T-helper 2 cell treated with Interferon-gamma antibody and Interleukin-4, amounts not matched to agents 100 ng/mL and 5 ng/mL, for 36 hours (primary cell): ENCODE data around the gene SCYGR4. TPM values are rescaled to one million over a fixed set of nuclear protein-coding genes. Genes with fewer than 3 reads are reported as not detected.
"Not testable (repeated sequence)": the region's sequence is repeated elsewhere in the genome, so short reads cannot be mapped to it uniquely, and the experiment has no call there.

ENCODE experiments used
- intact Hi-C: fragments of 100-400 bp; cut with micrococcal nuclease; formaldehyde crosslinking; loops from one replicate; pipeline ENCODE4 v1.15.1; 2023
- total RNA-seq: library from RNA; stranded (reverse); gene quantifications from 2 replicates; pipeline ENCODE4 v1.2.3, GENCODE V29; 2022

The SCYGR4 gene
- total RNA-seq, 1 donor from 2014 or later = not detected

DNA sequence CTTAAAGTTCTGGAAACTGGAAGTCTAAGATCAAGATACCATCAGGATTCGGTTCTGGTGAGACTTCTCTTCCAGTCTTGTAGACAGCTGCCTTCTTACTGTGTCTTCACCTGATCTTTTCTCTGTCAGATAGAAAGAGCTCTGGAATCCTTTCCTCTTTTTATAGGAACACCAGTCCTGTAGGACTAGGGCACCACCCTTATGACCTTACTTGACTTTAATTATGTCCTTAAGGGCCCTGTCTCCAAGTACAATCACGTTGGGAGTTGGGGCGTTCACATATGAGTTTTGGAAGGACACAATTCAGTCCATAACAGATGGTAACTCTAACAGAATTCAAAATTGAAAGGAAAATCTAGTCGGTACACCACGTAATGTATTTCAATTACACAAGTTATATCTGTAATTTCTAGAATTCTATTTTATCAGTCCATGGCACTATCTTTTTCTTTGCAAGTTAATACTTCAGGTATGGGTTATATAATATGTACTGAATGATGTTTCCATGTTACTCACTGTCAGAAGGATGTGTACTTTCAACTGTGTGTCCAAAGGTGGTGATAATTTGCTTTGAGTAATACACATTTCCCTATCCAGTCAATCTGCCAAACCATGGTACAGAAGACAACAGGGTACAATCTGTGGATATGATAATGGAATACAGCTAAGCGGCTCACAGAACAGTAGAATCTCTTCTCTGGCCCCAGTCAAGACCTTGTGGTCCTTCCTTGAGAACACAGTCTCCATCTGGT, 48.1 kb downstream of the SCYGR4 start:
- intact Hi-C loops = no loop called here

DNA sequence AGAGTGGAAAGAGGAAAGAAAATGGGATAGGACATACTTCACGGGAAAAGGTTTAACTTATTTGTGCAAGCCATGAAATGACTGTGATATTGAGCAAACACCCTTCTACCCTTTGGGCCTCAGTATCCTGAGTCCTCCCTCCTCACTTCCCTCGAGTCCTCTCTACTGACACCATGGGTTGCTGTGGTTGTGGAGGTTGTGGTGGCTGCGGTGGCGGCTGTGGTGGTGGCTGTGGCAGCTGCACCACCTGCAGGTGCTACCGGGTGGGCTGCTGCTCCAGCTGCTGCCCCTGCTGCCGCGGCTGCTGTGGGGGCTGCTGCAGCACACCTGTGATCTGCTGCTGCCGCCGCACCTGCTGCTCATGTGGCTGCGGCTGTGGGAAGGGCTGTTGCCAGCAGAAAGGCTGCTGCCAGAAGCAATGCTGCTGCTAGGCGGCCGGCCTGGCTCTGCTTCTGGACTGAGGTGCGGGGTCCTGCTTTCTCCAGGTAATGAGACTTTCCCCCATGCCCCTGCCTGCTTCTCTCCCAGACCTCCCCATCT, 49.4 kb downstream of the SCYGR4 start, which contains the start of gene SCYGR5:
Gene SCYGR5, plus strand, starts transcription at position 174 of the 540 bp plus-strand sequence. Its CDS starts 0 bp downstream, at position 174.
- intact Hi-C loops = not testable (repeated sequence)

Other genes with a start within 250 kb of the SCYGR4 start
- not detected in 2 replicates for gene TM4SF20, start 238.2 kb upstream of the SCYGR4 start, total RNA-seq
- gene SCYGR1, start 229.5 kb upstream of the SCYGR4 start, total RNA-seq = not detected in 2 replicates
- gene AGFG1, start 145.3 kb upstream of the SCYGR4 start, total RNA-seq = 74.5 and 75.0 TPM in 2 replicates
- gene SCYGR2, start 18.6 kb upstream of the SCYGR4 start, total RNA-seq = not detected in 2 replicates
- not detected in 2 replicates for gene SCYGR3, start 2.7 kb upstream of the SCYGR4 start, total RNA-seq
- gene SCYGR5, start 49.3 kb downstream of the SCYGR4 start, total RNA-seq = not detected in 2 replicates
- not detected in 2 replicates for gene SLC19A3, start 100.5 kb downstream of the SCYGR4 start, total RNA-seq
- gene SCYGR6, start 107.3 kb downstream of the SCYGR4 start, total RNA-seq = not detected in 2 replicates
- not detected in 2 replicates for gene SCYGR7, start 110.8 kb downstream of the SCYGR4 start, total RNA-seq
- not detected in 2 replicates for gene SCYGR8, start 128.4 kb downstream of the SCYGR4 start, total RNA-seq
- not detected in 2 replicates for gene CCL20, start 196.3 kb downstream of the SCYGR4 start, total RNA-seq